Neutrophil (primary cell): ENCODE data around the gene ZNF648.
"Not testable (repeated sequence)": the region's sequence is repeated elsewhere in the genome, so short reads cannot be mapped to it uniquely, and the experiment has no call there.

Source experiments
- H3K27ac ChIP-seq: fragments of 200-600 bp; sonication (generic); 2 replicates; pipeline ENCODE4 v1.5.1; 2016; ENCODE audit warnings: mild to moderate bottlenecking, moderate library complexity
- H3K27me3 ChIP-seq: fragments of 200-600 bp; sonication (generic); 2 replicates; pipeline ENCODE4 v1.6.0; 2016; ENCODE audit warnings: mild to moderate bottlenecking
- H3K36me3 ChIP-seq: fragments of 200-600 bp; sonication (generic); 2 replicates; pipeline ENCODE4 v1.5.1; 2017
- H3K4me1 ChIP-seq, 2 experiments: fragments of 200-600 bp in 1 of 2; sonication (generic) in 1 of 2; 1 replicate in 1 of 2; 2 replicates in 1 of 2; pipeline versions ENCODE4 v1.5.1 to v1.6.1; 2013 to 2016; ENCODE audit warnings: low read depth in 1 of 2, low read length in 1 of 2, mild to moderate bottlenecking in 1 of 2, moderate library complexity in 1 of 2; ENCODE audit not compliant: control insufficient read depth in 1 of 2, insufficient read depth in 1 of 2
- H3K4me3 ChIP-seq, 2 experiments: fragments of 200-600 bp in 1 of 2; sonication (generic) in 1 of 2; 1 replicate in 1 of 2; 2 replicates in 1 of 2; pipeline ENCODE4 v1.5.1; 2013 to 2016; ENCODE audit warnings: low read depth in 1 of 2, low read length in 1 of 2, mild to moderate bottlenecking in 1 of 2, moderate library complexity in 1 of 2
- H3K9me3 ChIP-seq: fragments of 200-600 bp; sonication (generic); 2 replicates; pipeline ENCODE4 v1.5.1; 2016
- CTCF ChIP-seq: fragments of 200-600 bp; sonication (generic); IDR thresholded peaks from 2 replicates; pipeline ENCODE4 v1.5.1; 2016; ENCODE audit warnings: antibody characterized with exemption

Gene ZNF648

GRCh38 chr1:182101415-182102042, 40.0 kb upstream of the ZNF648 start:
- Histone ChIP-seq H3K4me3 (no peak overlapping the region), H3K27ac (no peak overlapping the region), H3K36me3 (no peaks in the 10 kb centered on the region), H3K9me3 (no peaks in the 10 kb centered on the region), H3K27me3 (peaks cover 85% of the 10 kb centered on the region), H3K4me1 (no peaks in the 10 kb centered on the region)
- no peak for TF ChIP-seq CTCF

DNA sequence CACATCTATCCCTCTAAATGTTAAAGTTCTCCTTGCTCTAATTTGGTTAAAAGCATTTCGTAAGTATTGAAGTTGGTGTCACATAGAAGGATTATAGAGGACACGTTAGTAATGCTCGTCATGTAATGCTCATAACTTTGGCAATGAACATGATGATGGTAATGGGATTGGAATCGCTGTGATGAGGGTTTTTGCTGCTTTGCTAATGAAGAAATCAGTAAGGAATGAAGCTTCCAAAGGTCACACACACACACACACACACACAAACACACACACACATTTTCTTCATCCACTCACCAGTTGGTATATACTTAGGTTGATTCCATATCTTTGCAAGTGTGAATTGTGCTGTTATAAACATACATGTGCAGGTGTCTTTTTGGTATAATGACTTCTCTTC, 36.8 kb upstream of the ZNF648 start:
- Histone ChIP-seq H3K4me3 (no peak overlapping the region), H3K36me3 (no peaks in the 10 kb centered on the region), H3K27ac (no peak overlapping the region), H3K4me1 (no peaks in the 10 kb centered on the region), H3K27me3 (peaks cover 61% of the 10 kb centered on the region), H3K9me3 (no peaks in the 10 kb centered on the region)
- TF ChIP-seq CTCF, result no peak

GRCh38 chr1:182095946-182096345, 34.4 kb upstream of the ZNF648 start:
- TF ChIP-seq CTCF, result no peak
- Histone ChIP-seq H3K9me3 (no peaks in the 10 kb centered on the region), H3K36me3 (no peaks in the 10 kb centered on the region)

GRCh38 chr1:182094514-182095005, 33.0 kb upstream of the ZNF648 start:
- H3K4me3 ChIP-seq, H3K36me3 ChIP-seq, H3K27ac ChIP-seq, H3K9me3 ChIP-seq: not testable (repeated sequence)
- Histone ChIP-seq H3K27me3 (peaks cover 30% of the 10 kb centered on the region), H3K4me1 (peaks cover 9 to 11% of the 10 kb centered on the region in 2 experiments)

More at GRCh38 chr1:182095946-182096345, 34.4 kb upstream of the ZNF648 start:
- Histone ChIP-seq H3K4me1 (peaks cover 0 to under 1% of the 10 kb centered on the region in 2 experiments), H3K4me3 (no peak overlapping the region), H3K27ac (no peak overlapping the region), H3K27me3 (peaks cover 37% of the 10 kb centered on the region)

GRCh38 chr1:182093781-182094180, 32.3 kb upstream of the ZNF648 start:
- H3K4me3 ChIP-seq, result no peak overlapping the region
- peaks cover 26% of the 10 kb centered on the region for H3K27me3 ChIP-seq
- no peaks in the 10 kb centered on the region for H3K36me3 ChIP-seq
- no peak overlapping the region for H3K27ac ChIP-seq
- peaks cover 9 to 11% of the 10 kb centered on the region in 2 experiments for H3K4me1 ChIP-seq
- H3K9me3 ChIP-seq, result no peaks in the 10 kb centered on the region
- no peak for TF ChIP-seq CTCF

DNA sequence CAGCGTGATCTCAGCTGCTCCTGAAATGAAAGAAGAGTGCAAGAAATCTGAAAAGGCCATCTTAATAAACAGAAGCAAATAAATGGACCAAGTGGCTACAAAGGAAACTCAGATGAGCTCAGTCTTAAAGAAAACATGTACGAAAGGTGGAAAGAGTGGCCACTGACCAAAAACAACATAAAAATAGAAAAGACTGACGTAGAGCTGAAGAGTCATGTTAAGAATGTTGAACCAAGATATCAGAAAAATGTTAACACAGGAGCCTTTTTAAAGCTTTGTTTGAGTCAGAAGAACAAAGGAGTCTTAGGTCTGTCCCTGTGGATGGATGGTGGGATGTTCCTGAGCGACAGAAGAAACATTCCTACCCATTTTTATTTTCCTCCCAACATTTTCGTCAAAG, 30.8 kb upstream of the ZNF648 start:
- Histone ChIP-seq H3K4me1 (peaks cover 9 to 13% of the 10 kb centered on the region in 2 experiments), H3K9me3 (no peaks in the 10 kb centered on the region), H3K4me3 (no peak overlapping the region), H3K36me3 (no peaks in the 10 kb centered on the region), H3K27ac (no peak overlapping the region), H3K27me3 (peaks cover 16% of the 10 kb centered on the region)
- TF ChIP-seq CTCF, result no peak
